H1 (cell line): ENCODE measurements around the gene GPRASP2. TPM values are rescaled to one million over a fixed set of nuclear protein-coding genes. Genes with fewer than 3 reads are reported as not detected.

Experiments used
- BACH1 ChIP-seq: IDR thresholded peaks from 2 replicates; pipeline ENCODE4 v1.6.1; 2012; ENCODE audit warnings: low read length, improper control_type of control experiment
- BCL11A ChIP-seq, 2 experiments: IDR thresholded peaks; one replicate each; pipeline ENCODE4 v1.6.1; 2011; ENCODE audit warnings: low read depth in 2 of 2, low read length in 2 of 2, mild to moderate bottlenecking in 2 of 2
- CEBPB ChIP-seq: IDR thresholded peaks from 2 replicates; pipeline ENCODE4 v1.6.1; 2012; ENCODE audit warnings: low read depth, low read length
- CHD2 ChIP-seq: IDR thresholded peaks from 2 replicates; pipeline ENCODE4 v1.6.1; 2012; ENCODE audit warnings: low read length, improper control_type of control experiment
- RAD21 ChIP-seq, 2 experiments: IDR thresholded peaks in 1 of 2; conservative IDR thresholded peaks in 1 of 2; 2 replicates each; pipeline ENCODE4 v1.6.1; 2011; ENCODE audit warnings: low read depth in 2 of 2, low read length in 2 of 2, improper control_type of control experiment in 1 of 2, inconsistent platforms in 1 of 2, mild to moderate bottlenecking in 1 of 2, moderate library complexity in 1 of 2
- SIRT6 ChIP-seq: IDR thresholded peaks from one replicate; pipeline ENCODE4 v1.7.1; 2012; ENCODE audit warnings: low read length, inconsistent platforms
- SP2 ChIP-seq: IDR thresholded peaks from 2 replicates; pipeline ENCODE4 v1.6.1; 2012; ENCODE audit warnings: mild to moderate bottlenecking, low read length, inconsistent platforms
- polyA plus RNA-seq, 7 experiments: library from polyadenylated mRNA; depleted of rRNA in 3 of 7; stranded (reverse) in 5 of 7; unstranded in 2 of 7; fragments of >200 nt in 5 of 7; fragments of 200-250 nt in 2 of 7; gene quantifications; 1 replicate in 5 of 7; 2 replicates in 1 of 7; 4 replicates in 1 of 7; pipeline versions ENCODE4 v1.2.1 to v1.2.3, GENCODE V29; 2011 to 2013; ENCODE audit warnings: missing spikeins in 2 of 7, mixed read lengths in 2 of 7
- total RNA-seq: library from RNA; stranded (reverse); fragmentation: NEBNext Ultra II Directional; extraction: Animal tissue kit (Norgen Biotek cat#: 25700); gene quantifications from 2 replicates; pipeline ENCODE4 v1.2.1, GENCODE V29; 2021
- TF ChIP-seq, protein P1 (sequence below): fragments of 300-600 bp; sonication (generic); IDR thresholded peaks from 2 replicates; pipeline ENCODE4 v1.7.1; 2012; ENCODE audit warnings: low read length, moderate library complexity, mild to moderate bottlenecking, inconsistent platforms; ENCODE audit not compliant: insufficient replicate concordance
- TF ChIP-seq, protein P2 (sequence below): IDR thresholded peaks from 2 replicates; pipeline ENCODE4 v1.6.1; 2011; ENCODE audit warnings: low read length, improper control_type of control experiment

The GPRASP2 gene
- total and polyA plus RNA-seq, 2 of the 8 experiments (the other 6 are each of a cell fraction or from before 2014, with no cell fraction given): 8.0 to 15.7 TPM

DNA sequence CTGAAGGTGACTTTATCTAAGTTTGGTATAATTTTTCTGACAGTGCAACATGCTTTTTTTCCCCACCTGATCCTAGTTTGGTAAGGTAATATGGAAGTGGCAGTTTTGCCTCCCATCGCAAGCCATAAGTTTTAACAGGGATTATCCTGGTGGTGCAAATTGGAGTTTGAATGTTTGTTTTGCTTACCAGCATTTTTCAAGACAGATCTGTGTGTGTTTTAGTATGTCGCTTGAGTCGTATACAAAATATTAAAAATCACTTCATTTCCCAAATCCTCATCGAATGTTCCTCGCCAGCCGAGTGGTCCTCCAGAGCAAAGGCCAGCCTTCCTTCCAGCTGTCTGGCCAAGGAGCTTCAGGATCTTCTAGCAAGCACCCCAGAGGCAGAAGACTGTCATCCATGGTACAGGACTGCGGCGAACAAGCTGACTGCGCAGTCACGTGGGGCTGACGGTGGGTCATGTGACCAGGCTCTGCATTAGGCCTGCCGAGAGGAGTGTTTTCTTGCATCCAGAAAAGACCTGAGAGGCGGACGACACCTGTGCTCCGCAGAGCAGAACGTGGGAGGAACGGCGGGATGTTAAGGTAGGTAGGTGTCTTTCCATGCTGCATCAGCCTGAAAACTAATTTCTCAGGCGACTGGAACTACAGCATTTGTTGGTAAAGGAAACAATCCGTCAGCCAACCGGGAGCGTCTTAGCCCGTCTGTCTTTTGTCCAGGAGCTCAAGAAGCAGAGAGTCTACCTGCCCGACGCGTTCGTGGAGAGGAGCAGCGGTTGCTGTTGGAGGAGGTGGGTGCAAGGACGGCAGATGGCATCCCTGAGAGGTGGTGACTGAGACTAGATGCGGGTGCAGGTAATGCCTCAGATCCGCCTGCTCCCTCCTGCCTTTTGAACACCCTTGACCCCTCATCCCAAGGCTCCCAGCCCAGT, 8.3 kb downstream of the GPRASP2 start, which contains the start of gene GPRASP3 (continued):
- TF ChIP-seq, protein P1, sequence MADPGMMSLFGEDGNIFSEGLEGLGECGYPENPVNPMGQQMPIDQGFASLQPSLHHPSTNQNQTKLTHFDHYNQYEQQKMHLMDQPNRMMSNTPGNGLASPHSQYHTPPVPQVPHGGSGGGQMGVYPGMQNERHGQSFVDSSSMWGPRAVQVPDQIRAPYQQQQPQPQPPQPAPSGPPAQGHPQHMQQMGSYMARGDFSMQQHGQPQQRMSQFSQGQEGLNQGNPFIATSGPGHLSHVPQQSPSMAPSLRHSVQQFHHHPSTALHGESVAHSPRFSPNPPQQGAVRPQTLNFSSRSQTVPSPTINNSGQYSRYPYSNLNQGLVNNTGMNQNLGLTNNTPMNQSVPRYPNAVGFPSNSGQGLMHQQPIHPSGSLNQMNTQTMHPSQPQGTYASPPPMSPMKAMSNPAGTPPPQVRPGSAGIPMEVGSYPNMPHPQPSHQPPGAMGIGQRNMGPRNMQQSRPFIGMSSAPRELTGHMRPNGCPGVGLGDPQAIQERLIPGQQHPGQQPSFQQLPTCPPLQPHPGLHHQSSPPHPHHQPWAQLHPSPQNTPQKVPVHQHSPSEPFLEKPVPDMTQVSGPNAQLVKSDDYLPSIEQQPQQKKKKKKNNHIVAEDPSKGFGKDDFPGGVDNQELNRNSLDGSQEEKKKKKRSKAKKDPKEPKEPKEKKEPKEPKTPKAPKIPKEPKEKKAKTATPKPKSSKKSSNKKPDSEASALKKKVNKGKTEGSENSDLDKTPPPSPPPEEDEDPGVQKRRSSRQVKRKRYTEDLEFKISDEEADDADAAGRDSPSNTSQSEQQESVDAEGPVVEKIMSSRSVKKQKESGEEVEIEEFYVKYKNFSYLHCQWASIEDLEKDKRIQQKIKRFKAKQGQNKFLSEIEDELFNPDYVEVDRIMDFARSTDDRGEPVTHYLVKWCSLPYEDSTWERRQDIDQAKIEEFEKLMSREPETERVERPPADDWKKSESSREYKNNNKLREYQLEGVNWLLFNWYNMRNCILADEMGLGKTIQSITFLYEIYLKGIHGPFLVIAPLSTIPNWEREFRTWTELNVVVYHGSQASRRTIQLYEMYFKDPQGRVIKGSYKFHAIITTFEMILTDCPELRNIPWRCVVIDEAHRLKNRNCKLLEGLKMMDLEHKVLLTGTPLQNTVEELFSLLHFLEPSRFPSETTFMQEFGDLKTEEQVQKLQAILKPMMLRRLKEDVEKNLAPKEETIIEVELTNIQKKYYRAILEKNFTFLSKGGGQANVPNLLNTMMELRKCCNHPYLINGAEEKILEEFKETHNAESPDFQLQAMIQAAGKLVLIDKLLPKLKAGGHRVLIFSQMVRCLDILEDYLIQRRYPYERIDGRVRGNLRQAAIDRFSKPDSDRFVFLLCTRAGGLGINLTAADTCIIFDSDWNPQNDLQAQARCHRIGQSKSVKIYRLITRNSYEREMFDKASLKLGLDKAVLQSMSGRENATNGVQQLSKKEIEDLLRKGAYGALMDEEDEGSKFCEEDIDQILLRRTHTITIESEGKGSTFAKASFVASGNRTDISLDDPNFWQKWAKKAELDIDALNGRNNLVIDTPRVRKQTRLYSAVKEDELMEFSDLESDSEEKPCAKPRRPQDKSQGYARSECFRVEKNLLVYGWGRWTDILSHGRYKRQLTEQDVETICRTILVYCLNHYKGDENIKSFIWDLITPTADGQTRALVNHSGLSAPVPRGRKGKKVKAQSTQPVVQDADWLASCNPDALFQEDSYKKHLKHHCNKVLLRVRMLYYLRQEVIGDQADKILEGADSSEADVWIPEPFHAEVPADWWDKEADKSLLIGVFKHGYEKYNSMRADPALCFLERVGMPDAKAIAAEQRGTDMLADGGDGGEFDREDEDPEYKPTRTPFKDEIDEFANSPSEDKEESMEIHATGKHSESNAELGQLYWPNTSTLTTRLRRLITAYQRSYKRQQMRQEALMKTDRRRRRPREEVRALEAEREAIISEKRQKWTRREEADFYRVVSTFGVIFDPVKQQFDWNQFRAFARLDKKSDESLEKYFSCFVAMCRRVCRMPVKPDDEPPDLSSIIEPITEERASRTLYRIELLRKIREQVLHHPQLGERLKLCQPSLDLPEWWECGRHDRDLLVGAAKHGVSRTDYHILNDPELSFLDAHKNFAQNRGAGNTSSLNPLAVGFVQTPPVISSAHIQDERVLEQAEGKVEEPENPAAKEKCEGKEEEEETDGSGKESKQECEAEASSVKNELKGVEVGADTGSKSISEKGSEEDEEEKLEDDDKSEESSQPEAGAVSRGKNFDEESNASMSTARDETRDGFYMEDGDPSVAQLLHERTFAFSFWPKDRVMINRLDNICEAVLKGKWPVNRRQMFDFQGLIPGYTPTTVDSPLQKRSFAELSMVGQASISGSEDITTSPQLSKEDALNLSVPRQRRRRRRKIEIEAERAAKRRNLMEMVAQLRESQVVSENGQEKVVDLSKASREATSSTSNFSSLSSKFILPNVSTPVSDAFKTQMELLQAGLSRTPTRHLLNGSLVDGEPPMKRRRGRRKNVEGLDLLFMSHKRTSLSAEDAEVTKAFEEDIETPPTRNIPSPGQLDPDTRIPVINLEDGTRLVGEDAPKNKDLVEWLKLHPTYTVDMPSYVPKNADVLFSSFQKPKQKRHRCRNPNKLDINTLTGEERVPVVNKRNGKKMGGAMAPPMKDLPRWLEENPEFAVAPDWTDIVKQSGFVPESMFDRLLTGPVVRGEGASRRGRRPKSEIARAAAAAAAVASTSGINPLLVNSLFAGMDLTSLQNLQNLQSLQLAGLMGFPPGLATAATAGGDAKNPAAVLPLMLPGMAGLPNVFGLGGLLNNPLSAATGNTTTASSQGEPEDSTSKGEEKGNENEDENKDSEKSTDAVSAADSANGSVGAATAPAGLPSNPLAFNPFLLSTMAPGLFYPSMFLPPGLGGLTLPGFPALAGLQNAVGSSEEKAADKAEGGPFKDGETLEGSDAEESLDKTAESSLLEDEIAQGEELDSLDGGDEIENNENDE: no peak
- TF ChIP-seq, protein P2, sequence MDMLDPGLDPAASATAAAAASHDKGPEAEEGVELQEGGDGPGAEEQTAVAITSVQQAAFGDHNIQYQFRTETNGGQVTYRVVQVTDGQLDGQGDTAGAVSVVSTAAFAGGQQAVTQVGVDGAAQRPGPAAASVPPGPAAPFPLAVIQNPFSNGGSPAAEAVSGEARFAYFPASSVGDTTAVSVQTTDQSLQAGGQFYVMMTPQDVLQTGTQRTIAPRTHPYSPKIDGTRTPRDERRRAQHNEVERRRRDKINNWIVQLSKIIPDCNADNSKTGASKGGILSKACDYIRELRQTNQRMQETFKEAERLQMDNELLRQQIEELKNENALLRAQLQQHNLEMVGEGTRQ: peak; percentile 99
- TF ChIP-seq SP2 (no peak), BACH1 (no peak), RAD21 (IDR thresholded peaks at IDR 0.05 in 1 of 2, conservative IDR thresholded peaks at IDR 0.05 in 1 of 2; ENCODE audit: low read depth in 2 of 2, low read length in 2 of 2) (no peak), CEBPB (no peak), BCL11A (IDR thresholded peaks at IDR 0.05; ENCODE audit: low read depth in 2 of 2, low read length in 2 of 2) (no peak), SIRT6 (no peak), CHD2 (no peak)
